GM12878 (cell line): ENCODE measurements around the gene ST6GAL2. TPM values are rescaled to one million over a fixed set of nuclear protein-coding genes. Genes with fewer than 3 reads are reported as not detected.

Source experiments
- ATAC-seq: fragments of 200-7000 bp; cut with Tn5 transposase; 3 replicates; pipeline ENCODE4 v1.9.1; 2020; ENCODE audit warnings: mild to moderate bottlenecking, moderate library complexity
- BruUV-seq: library from RNA; stranded (reverse); fragments of 400-500 nt; replicated peaks from 2 replicates; lab custom pipeline; 2021; lab: Mats Ljungman, UMichigan
- CTCF ChIA-PET: fragments of 300-600 bp; sonication (Branson Sonifier 250); formaldehyde crosslinking; extraction: SDS; loops from one replicate; lab custom pipeline; 2021; ENCODE audit warnings: inconsistent platforms; lab: Yijun Ruan, JAX
- POLR2A ChIA-PET: fragments of 350-600 bp; formaldehyde crosslinking; extraction: SDS; loops from one replicate; lab custom pipeline; 2021; ENCODE audit warnings: inconsistent platforms; lab: Charles Lee
- RAD21 ChIA-PET: fragments of 300-600 bp; sonication (Branson Sonifier 250); formaldehyde crosslinking; loops from one replicate; lab custom pipeline; 2023; ENCODE audit warnings: antibody characterized with exemption; ENCODE audit not compliant: unreplicated experiment; lab: Charles Lee
- SMC1A ChIA-PET: fragments of 300-600 bp; sonication (Branson Sonifier 250); formaldehyde crosslinking; loops from one replicate; lab custom pipeline; 2023; ENCODE audit not compliant: unreplicated experiment, uncharacterized antibody; lab: Charles Lee
- DNase-seq: peaks from one replicate; pipeline ENCODE4 v3.0.0-alpha.2; 2011; ENCODE audit warnings: low read depth, low spot score
- FAIRE-seq: peaks from 3 replicates; lab custom pipeline; 2011; peaks lifted over from hg19 to GRCh38; lab: Jason Lieb, UNC
- H2AFZ ChIP-seq: 2 replicates; pipeline ENCODE4 v1.6.0; 2011; ENCODE audit warnings: low read depth, low read length, control low read depth; ENCODE audit not compliant: control insufficient read depth
- H3K27ac ChIP-seq: 2 replicates; pipeline ENCODE4 v1.5.1; 2011; ENCODE audit warnings: control low read depth; ENCODE audit not compliant: control insufficient read depth, insufficient read depth
- H3K27me3 ChIP-seq, 2 experiments: replicated peaks in 1 of 2; 2 replicates each; pipeline versions ENCODE4 v1.6.0 to v1.6.1; 2011; ENCODE audit warnings: low read length in 1 of 2; ENCODE audit not compliant: control insufficient read depth in 2 of 2, insufficient read depth in 2 of 2
- H3K36me3 ChIP-seq, 2 experiments: 2 replicates each; pipeline ENCODE4 v1.5.1; 2011; ENCODE audit warnings: low read length in 1 of 2; ENCODE audit not compliant: control insufficient read depth in 2 of 2, insufficient read depth in 2 of 2
- H3K4me1 ChIP-seq: 2 replicates; pipeline ENCODE4 v1.6.1; 2011; ENCODE audit warnings: mild to moderate bottlenecking, low read length, moderate library complexity, mixed read lengths; ENCODE audit not compliant: control insufficient read depth, insufficient read depth
- H3K4me2 ChIP-seq: 2 replicates; pipeline ENCODE4 v1.6.0; 2011; ENCODE audit warnings: control low read depth; ENCODE audit not compliant: control insufficient read depth, insufficient read depth
- H3K4me3 ChIP-seq: fragments of 200-600 bp; sonication (generic); 2 replicates; pipeline ENCODE4 v1.5.1; 2016
- H3K79me2 ChIP-seq: 2 replicates; pipeline ENCODE4 v1.6.0; 2011; ENCODE audit warnings: low read length; ENCODE audit not compliant: control insufficient read depth, insufficient read depth
- H3K9ac ChIP-seq: 2 replicates; pipeline ENCODE4 v1.8.0; 2011; ENCODE audit warnings: low read length, control low read depth, mixed read lengths; ENCODE audit not compliant: control insufficient read depth, insufficient read depth
- H3K9me3 ChIP-seq: replicated peaks from 3 replicates; pipeline ENCODE4 v1.5.1; 2011; ENCODE audit warnings: mild to moderate bottlenecking, low read length; ENCODE audit not compliant: control insufficient read depth, insufficient read depth
- H4K20me1 ChIP-seq: 2 replicates; pipeline ENCODE4 v1.6.0; 2011; ENCODE audit not compliant: control insufficient read depth, insufficient read depth
- CHD2 ChIP-seq: IDR thresholded peaks from 2 replicates; pipeline ENCODE4 v1.6.1; 2011; ENCODE audit warnings: low read depth, low read length, improper control_type of control experiment, borderline replicate concordance
- CREM ChIP-seq: IDR thresholded peaks from 2 replicates; pipeline ENCODE4 v1.6.1; 2014; ENCODE audit warnings: antibody characterized with exemption, low read depth
- EP300 ChIP-seq, 2 experiments: fragments of 150-350 bp in 1 of 2; IDR thresholded peaks; 2 replicates each; pipeline ENCODE4 v1.6.1; 2011 to 2012; ENCODE audit warnings: low read depth in 2 of 2, low read length in 2 of 2, borderline replicate concordance in 1 of 2, improper control_type of control experiment in 1 of 2, inconsistent platforms in 1 of 2; ENCODE audit not compliant: control insufficient read depth in 1 of 2
- GABPA ChIP-seq: IDR thresholded peaks from 2 replicates; pipeline ENCODE4 v1.6.1; 2014; ENCODE audit warnings: antibody characterized with exemption, low read depth, mild to moderate bottlenecking, inconsistent platforms
- KAT2A ChIP-seq: conservative IDR thresholded peaks from 2 replicates; pipeline ENCODE4 v1.6.1; 2011; ENCODE audit warnings: low read depth, low read length; ENCODE audit not compliant: control insufficient read depth
- MTA3 ChIP-seq: IDR thresholded peaks from 2 replicates; pipeline ENCODE4 v1.6.1; 2012; ENCODE audit warnings: low read length, inconsistent platforms, borderline replicate concordance
- NRF1 ChIP-seq: conservative IDR thresholded peaks from 2 replicates; pipeline ENCODE4 v1.6.1; 2011; ENCODE audit warnings: mild to moderate bottlenecking, low read depth, low read length, improper control_type of control experiment
- SMARCA5 ChIP-seq: fragments of 450-650 bp; IDR thresholded peaks from 2 replicates; pipeline ENCODE4 v1.6.1; 2017; ENCODE audit warnings: mild to moderate bottlenecking
- SREBF2 ChIP-seq: IDR thresholded peaks from 2 replicates; pipeline ENCODE4 v1.6.1; 2012; ENCODE audit warnings: mild to moderate bottlenecking, low read length
- TCF3 ChIP-seq: IDR thresholded peaks from 2 replicates; pipeline ENCODE4 v1.6.1; 2012; ENCODE audit warnings: low read depth, mild to moderate bottlenecking, low read length, borderline replicate concordance; ENCODE audit not compliant: insufficient read depth
- ZNF207 ChIP-seq: fragments of 450-650 bp; IDR thresholded peaks from 2 replicates; pipeline ENCODE4 v1.6.1; 2014; ENCODE audit warnings: antibody characterized with exemption, mild to moderate bottlenecking, borderline replicate concordance
- ZNF217 ChIP-seq: fragments of 450-650 bp; IDR thresholded peaks from 2 replicates; pipeline ENCODE4 v1.6.1; 2017; ENCODE audit warnings: antibody characterized with exemption, mild to moderate bottlenecking
- WGBS: methylation state at CpG from one replicate; pipeline ENCODE4 v1.1.6; 2016; ENCODE audit warnings: low lambda C conversion rate; ENCODE audit not compliant: insufficient replicate concordance, insufficient coverage; ENCODE audit errors: missing lambda C conversion rate; 5-methylcytosine and 5-hydroxymethylcytosine counted together
- in situ Hi-C: fragments of 300-500 bp; cut with MboI; formaldehyde crosslinking; loops from 9 replicates; pipeline ENCODE4 v1.14.3; 2018; ENCODE audit warnings: mixed read lengths
- intact Hi-C: fragments of 100-400 bp; cut with micrococcal nuclease; formaldehyde crosslinking; loops from one replicate; pipeline ENCODE4 v1.14.2; 2022; ENCODE audit not compliant: unreplicated experiment
- polyA plus RNA-seq, 11 experiments: library from polyadenylated mRNA; depleted of rRNA in 4 of 11; unstranded in 6 of 11; stranded (reverse) in 5 of 11; fragments of >200 nt; fragmentation: Nextera tagmentation in 4 of 11; fragmentation: Illumina TruSeq in 1 of 11; extraction: Ambion mirVana in 4 of 11; extraction: Trizol in 1 of 11; gene quantifications; 1 replicate in 1 of 11; 2 replicates in 10 of 11; pipeline versions ENCODE4 v1.2.1 to v1.2.3, GENCODE V29; 2011 to 2016; ENCODE audit warnings: inconsistent platforms in 2 of 11, missing spikeins in 2 of 11, low read depth in 1 of 11
- total RNA-seq, 4 experiments: library from RNA; depleted of rRNA in 3 of 4; stranded (reverse); fragments of >200 nt in 3 of 4; fragmentation: Illumina TruSeq in 1 of 4; extraction: Trizol in 1 of 4; gene quantifications; 2 replicates each; pipeline versions ENCODE4 v1.2.1 to v1.2.3, GENCODE V29; 2013 to 2021
- TF ChIP-seq, protein P1 (sequence below): fragments of 450-650 bp; formaldehyde crosslinking; IDR thresholded peaks from 2 replicates; pipeline ENCODE4 v1.4.0; 2022; ENCODE audit warnings: mild to moderate bottlenecking, moderate library complexity
- TF ChIP-seq, protein P2 (sequence below): fragments of 450-650 bp; IDR thresholded peaks from 2 replicates; pipeline ENCODE4 v1.6.1; 2017; ENCODE audit warnings: mild to moderate bottlenecking, moderate library complexity
- TF ChIP-seq, protein P3 (sequence below): fragments of 450-650 bp; conservative IDR thresholded peaks from 2 replicates; pipeline ENCODE4 v1.6.1; 2017; ENCODE audit warnings: mild to moderate bottlenecking, moderate library complexity

ST6GAL2 gene
- total and polyA plus RNA-seq, 10 of the 15 experiments (the other 5 are each of a cell fraction or from before 2014, with no cell fraction given): not detected

GRCh38 chr2:106847366-106847765 is 38.6 kb downstream of the ST6GAL2 start (continued):
- TF ChIP-seq, protein P1, sequence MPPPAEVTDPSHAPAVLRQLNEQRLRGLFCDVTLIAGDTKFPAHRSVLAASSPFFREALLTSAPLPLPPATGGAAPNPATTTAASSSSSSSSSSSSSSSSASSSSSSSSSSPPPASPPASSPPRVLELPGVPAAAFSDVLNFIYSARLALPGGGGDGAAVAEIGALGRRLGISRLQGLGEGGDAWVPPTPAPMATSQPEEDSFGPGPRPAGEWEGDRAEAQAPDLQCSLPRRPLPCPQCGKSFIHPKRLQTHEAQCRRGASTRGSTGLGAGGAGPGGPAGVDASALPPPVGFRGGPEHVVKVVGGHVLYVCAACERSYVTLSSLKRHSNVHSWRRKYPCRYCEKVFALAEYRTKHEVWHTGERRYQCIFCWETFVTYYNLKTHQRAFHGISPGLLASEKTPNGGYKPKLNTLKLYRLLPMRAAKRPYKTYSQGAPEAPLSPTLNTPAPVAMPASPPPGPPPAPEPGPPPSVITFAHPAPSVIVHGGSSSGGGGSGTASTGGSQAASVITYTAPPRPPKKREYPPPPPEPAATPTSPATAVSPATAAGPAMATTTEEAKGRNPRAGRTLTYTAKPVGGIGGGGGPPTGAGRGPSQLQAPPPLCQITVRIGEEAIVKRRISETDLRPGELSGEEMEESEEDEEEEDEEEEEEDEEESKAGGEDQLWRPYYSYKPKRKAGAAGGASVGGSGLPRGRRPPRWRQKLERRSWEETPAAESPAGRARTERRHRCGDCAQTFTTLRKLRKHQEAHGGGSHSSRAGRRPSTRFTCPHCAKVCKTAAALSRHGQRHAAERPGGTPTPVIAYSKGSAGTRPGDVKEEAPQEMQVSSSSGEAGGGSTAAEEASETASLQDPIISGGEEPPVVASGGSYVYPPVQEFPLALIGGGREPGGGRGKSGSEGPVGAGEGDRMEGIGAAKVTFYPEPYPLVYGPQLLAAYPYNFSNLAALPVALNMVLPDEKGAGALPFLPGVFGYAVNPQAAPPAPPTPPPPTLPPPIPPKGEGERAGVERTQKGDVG (CRISPR knock-in tag): no peak
- no peak for TF ChIP-seq SMARCA5
- no peak for TF ChIP-seq ZNF217

DNA sequence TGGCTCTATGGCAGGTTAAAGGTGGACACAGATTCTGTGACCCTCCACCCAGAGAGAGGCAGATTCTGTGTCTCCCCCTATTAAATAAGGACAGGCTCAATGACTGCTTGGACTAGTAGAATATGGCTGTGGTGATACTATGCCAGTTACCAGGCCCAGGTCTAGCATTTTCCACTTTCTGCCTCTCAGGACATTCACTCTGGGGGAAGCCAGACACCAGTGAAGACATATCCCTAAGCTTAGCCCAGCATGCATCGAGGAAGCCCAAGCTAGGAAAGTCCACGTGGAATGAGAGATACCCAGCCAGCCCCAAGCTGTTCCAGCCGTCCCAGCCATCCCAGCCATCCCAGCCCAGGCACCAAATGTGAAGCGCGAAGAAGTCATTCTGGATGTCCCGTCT is 40.3 kb downstream of the ST6GAL2 start:
- ChIA-PET POLR2A (no interaction called here), SMC1A (no interaction called here), CTCF (no interaction called here), RAD21 (no interaction called here)
- no peaks in the 10 kb centered on the region for H3K4me1 ChIP-seq
- in situ Hi-C loops: no loop called here
- BruUV-seq: no TSS peak
- WGBS: 29% methylated on average over 6 of the region's 6 CpGs
- no peaks in the 10 kb centered on the region for H3K9me3 ChIP-seq
- no peak overlapping the region for H2AFZ ChIP-seq
- no peaks in the 10 kb centered on the region for H3K79me2 ChIP-seq
- no peaks in the 10 kb centered on the region for H3K27me3 ChIP-seq
- H3K9ac ChIP-seq: no peak overlapping the region
- H4K20me1 ChIP-seq: no peaks in the 10 kb centered on the region
- DNase-seq: no peak
- ATAC-seq: no peak
- no peak overlapping the region for H3K4me3 ChIP-seq
- no peak overlapping the region for H3K27ac ChIP-seq
- no peak overlapping the region for H3K4me2 ChIP-seq
- no peak for FAIRE-seq
- no peaks in the 10 kb centered on the region for H3K36me3 ChIP-seq
- intact Hi-C loops: no loop called here
- TF ChIP-seq, protein P2, sequence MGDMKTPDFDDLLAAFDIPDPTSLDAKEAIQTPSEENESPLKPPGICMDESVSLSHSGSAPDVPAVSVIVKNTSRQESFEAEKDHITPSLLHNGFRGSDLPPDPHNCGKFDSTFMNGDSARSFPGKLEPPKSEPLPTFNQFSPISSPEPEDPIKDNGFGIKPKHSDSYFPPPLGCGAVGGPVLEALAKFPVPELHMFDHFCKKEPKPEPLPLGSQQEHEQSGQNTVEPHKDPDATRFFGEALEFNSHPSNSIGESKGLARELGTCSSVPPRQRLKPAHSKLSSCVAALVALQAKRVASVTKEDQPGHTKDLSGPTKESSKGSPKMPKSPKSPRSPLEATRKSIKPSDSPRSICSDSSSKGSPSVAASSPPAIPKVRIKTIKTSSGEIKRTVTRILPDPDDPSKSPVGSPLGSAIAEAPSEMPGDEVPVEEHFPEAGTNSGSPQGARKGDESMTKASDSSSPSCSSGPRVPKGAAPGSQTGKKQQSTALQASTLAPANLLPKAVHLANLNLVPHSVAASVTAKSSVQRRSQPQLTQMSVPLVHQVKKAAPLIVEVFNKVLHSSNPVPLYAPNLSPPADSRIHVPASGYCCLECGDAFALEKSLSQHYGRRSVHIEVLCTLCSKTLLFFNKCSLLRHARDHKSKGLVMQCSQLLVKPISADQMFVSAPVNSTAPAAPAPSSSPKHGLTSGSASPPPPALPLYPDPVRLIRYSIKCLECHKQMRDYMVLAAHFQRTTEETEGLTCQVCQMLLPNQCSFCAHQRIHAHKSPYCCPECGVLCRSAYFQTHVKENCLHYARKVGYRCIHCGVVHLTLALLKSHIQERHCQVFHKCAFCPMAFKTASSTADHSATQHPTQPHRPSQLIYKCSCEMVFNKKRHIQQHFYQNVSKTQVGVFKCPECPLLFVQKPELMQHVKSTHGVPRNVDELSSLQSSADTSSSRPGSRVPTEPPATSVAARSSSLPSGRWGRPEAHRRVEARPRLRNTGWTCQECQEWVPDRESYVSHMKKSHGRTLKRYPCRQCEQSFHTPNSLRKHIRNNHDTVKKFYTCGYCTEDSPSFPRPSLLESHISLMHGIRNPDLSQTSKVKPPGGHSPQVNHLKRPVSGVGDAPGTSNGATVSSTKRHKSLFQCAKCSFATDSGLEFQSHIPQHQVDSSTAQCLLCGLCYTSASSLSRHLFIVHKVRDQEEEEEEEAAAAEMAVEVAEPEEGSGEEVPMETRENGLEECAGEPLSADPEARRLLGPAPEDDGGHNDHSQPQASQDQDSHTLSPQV: no peak
- TF ChIP-seq TCF3: no peak
- TF ChIP-seq KAT2A: no peak
- no peak for TF ChIP-seq NRF1
- no peak for TF ChIP-seq CREM
- no peak for TF ChIP-seq ZNF207
- no peak for TF ChIP-seq EP300 (IDR thresholded peaks at IDR 0.05; ENCODE audit: borderline replicate concordance in 1 of 2, control insufficient read depth in 1 of 2, low read depth in 2 of 2, low read length in 2 of 2)
- no peak for TF ChIP-seq SREBF2
- no peak for TF ChIP-seq CHD2
- no peak for TF ChIP-seq MTA3
- TF ChIP-seq GABPA: no peak
- TF ChIP-seq, protein P3, sequence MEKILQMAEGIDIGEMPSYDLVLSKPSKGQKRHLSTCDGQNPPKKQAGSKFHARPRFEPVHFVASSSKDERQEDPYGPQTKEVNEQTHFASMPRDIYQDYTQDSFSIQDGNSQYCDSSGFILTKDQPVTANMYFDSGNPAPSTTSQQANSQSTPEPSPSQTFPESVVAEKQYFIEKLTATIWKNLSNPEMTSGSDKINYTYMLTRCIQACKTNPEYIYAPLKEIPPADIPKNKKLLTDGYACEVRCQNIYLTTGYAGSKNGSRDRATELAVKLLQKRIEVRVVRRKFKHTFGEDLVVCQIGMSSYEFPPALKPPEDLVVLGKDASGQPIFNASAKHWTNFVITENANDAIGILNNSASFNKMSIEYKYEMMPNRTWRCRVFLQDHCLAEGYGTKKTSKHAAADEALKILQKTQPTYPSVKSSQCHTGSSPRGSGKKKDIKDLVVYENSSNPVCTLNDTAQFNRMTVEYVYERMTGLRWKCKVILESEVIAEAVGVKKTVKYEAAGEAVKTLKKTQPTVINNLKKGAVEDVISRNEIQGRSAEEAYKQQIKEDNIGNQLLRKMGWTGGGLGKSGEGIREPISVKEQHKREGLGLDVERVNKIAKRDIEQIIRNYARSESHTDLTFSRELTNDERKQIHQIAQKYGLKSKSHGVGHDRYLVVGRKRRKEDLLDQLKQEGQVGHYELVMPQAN: no peak
